GM13976 (cell line): ENCODE measurements around the gene NT5C2.
"Not testable (repeated sequence)": the region's sequence is repeated elsewhere in the genome, so short reads cannot be mapped to it uniquely, and the experiment has no call there.

Source experiments
- DNase-seq: peaks from one replicate; pipeline ENCODE4 v3.0.0; 2012; ENCODE audit warnings: low spot score
- in situ Hi-C: fragments of 300-500 bp; cut with MboI; formaldehyde crosslinking; loops from one replicate; pipeline ENCODE4 v1.12.0; 2022; ENCODE audit warnings: low sequenced_read_pairs, mixed read lengths, inconsistent platforms; ENCODE audit not compliant: unreplicated experiment
- TF ChIP-seq, protein P1 (sequence below): IDR thresholded peaks from 2 replicates; pipeline ENCODE4 v1.5.1; 2012; ENCODE audit warnings: borderline replicate concordance, mild to moderate bottlenecking; ENCODE audit not compliant: insufficient read depth; ENCODE audit errors: extremely low read depth, missing control alignments, control extremely low read depth

The NT5C2 gene

GRCh38 chr10:103145860-103146466 is 47.1 kb downstream of the NT5C2 start:
- TF ChIP-seq, protein P1, sequence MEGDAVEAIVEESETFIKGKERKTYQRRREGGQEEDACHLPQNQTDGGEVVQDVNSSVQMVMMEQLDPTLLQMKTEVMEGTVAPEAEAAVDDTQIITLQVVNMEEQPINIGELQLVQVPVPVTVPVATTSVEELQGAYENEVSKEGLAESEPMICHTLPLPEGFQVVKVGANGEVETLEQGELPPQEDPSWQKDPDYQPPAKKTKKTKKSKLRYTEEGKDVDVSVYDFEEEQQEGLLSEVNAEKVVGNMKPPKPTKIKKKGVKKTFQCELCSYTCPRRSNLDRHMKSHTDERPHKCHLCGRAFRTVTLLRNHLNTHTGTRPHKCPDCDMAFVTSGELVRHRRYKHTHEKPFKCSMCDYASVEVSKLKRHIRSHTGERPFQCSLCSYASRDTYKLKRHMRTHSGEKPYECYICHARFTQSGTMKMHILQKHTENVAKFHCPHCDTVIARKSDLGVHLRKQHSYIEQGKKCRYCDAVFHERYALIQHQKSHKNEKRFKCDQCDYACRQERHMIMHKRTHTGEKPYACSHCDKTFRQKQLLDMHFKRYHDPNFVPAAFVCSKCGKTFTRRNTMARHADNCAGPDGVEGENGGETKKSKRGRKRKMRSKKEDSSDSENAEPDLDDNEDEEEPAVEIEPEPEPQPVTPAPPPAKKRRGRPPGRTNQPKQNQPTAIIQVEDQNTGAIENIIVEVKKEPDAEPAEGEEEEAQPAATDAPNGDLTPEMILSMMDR, result no peak
- DNase-seq, result no peak
- in situ Hi-C loops, result no loop called here

GRCh38 chr10:103145046-103145445 is 48.0 kb downstream of the NT5C2 start:
- in situ Hi-C loops, result no loop called here
- no peak for DNase-seq
- TF ChIP-seq, protein P1, result no peak

DNA sequence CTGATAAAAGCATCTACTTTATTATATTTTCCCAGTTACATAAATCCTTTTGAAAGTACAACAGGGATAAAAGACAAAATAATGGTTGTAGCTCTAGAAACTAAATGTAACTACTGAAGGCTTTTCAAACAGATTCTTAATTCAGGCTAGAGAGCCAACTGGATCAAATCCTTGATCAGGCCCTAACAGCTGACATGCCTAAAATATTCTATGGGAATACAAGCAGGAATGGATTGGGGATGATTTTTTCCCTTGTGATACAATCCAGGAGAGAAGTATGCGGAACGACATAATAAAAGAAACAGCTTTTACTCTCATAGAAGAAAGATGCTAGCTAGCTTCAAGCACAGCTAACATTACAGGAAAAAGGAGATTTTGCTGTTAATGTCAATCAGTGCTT is 49.0 kb downstream of the NT5C2 start:
- TF ChIP-seq, protein P1, result no peak
- DNase-seq, result no peak
- in situ Hi-C loops, result no loop called here

DNA sequence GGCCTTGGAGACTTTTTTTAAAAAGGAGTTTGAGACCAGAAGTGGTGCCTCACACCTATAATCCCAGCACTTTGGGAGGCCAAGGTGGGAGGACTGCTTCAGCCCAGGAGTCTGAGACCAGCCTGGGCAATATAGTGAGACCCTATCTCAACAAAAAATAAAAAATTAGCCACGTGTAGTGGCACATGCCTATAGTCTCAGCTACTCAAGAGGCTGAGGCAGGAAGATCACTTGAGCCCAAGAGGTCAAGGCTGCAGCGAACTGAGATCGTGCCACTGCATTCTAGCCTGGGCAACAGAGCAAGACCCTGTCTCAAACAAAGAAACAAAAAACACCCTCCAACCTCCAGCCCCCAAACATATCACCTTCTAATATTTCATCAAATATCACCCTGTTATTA is 49.4 kb downstream of the NT5C2 start:
- in situ Hi-C loops, DNase-seq: not testable (repeated sequence)

DNA sequence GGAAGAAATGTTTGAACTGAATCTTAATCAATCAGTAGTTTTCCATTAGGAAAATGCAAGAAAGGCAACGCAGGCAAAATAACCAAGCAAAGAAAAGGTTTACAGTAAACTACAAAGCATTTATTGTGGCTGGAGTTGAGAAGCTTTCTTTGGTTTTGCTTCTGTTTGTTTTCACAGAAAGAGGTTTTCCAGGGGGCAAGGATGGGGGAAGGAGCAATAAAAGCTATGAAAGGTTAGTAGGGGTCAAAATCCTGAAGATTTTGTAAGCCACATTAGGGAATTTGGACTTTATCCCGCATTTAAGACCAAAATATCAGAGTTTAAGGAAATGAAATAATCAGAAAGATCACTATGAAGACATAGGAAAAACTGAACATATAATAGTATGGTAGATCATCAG is 51.1 kb downstream of the NT5C2 start:
- DNase-seq, result no peak
- in situ Hi-C loops, result no loop called here

DNA sequence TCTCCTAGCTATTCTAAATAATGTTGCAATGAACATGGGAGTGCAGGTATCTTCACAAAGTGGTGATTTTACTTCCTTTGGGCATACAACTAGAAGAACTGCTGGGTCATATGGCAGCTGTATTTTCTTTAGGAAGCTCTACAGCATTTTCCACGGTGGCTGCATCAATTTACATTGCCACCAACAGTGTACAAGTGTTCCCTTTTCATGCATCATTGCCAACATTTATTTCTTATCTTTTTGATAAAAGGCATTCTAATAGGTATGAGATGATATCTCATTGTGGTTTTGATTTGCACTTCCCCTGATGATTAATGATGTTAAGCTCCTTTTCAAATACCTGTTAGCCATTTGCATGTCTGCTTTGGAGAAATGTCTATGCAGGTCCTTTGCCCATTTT is 52.6 kb downstream of the NT5C2 start:
- no peak for DNase-seq
- in situ Hi-C loops, result no loop called here
- TF ChIP-seq, protein P1, result no peak

More for the DNA sequence above, 51.1 kb downstream of the NT5C2 start:
- TF ChIP-seq, protein P1, result no peak

DNA sequence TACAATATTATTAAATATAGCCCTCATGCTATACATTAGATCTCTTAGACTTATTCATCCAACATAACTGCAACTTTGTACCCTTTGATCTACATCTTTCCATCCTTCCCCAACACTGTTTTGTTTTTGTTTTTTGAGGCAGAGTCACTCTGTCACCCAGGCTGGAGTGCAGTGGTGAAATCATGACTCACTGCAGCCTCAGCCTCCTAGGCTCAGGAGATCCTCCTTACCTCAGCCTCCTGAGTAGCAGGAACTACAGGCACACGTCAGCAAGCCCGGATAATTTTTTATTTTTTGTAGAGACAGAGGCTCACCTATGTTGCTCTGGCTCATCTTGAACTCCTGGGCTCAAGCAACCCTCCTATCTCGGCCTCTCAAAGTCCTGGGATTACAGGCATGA is 53.3 kb downstream of the NT5C2 start:
- DNase-seq, result no peak
- in situ Hi-C loops, result no loop called here
- TF ChIP-seq, protein P1, result no peak

DNA sequence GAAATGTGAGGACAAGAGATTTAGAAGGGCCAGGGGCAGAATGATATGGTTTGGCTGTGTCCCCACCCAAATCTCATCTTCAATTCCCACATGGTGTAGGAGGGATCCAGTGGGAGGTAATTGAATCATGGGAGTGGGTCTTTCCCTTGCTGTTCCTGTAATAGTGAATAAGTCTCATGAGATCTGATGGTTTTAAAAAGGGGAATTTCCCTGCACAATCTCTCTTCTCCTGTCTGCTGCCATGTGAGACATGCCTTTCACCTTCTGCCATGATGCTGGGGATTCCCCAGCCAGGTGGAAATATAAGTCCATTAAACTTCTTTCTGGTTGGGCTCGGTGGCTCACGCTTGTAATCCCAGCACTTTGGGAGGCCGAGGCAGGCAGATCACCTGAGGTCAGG is 57.9 kb downstream of the NT5C2 start:
- DNase-seq, in situ Hi-C loops: not testable (repeated sequence)
